ENCODE results near the gene GULP1.

DNA sequence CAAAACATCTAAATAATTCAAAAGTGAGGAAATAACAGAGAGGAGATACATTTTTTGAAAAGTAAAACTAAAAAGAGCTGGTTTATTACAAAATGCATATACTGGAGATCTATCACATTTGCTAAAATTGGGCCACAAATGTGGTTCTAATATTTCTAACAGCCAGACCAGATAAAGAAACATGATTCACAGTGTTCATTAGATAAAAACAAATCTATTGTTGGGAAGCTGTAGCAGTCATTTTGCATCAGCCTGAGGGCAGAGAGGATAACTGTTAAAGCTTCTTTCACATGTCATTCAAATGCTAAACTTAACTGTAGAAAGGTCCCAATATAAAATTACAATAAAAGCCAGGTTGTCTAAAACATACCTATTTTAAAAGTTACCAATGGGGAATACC is 148.3 kb downstream of the GULP1 start:
- TF ChIP-seq TAF1 (IDR thresholded peaks at IDR 0.05; ENCODE audit: borderline replicate concordance, insufficient read depth, low read length) (no peak), POLR2AphosphoS5 (IDR thresholded peaks at IDR 0.05; ENCODE audit: low read depth, low read length) (no peak)
- TF ChIP-seq, protein P1, sequence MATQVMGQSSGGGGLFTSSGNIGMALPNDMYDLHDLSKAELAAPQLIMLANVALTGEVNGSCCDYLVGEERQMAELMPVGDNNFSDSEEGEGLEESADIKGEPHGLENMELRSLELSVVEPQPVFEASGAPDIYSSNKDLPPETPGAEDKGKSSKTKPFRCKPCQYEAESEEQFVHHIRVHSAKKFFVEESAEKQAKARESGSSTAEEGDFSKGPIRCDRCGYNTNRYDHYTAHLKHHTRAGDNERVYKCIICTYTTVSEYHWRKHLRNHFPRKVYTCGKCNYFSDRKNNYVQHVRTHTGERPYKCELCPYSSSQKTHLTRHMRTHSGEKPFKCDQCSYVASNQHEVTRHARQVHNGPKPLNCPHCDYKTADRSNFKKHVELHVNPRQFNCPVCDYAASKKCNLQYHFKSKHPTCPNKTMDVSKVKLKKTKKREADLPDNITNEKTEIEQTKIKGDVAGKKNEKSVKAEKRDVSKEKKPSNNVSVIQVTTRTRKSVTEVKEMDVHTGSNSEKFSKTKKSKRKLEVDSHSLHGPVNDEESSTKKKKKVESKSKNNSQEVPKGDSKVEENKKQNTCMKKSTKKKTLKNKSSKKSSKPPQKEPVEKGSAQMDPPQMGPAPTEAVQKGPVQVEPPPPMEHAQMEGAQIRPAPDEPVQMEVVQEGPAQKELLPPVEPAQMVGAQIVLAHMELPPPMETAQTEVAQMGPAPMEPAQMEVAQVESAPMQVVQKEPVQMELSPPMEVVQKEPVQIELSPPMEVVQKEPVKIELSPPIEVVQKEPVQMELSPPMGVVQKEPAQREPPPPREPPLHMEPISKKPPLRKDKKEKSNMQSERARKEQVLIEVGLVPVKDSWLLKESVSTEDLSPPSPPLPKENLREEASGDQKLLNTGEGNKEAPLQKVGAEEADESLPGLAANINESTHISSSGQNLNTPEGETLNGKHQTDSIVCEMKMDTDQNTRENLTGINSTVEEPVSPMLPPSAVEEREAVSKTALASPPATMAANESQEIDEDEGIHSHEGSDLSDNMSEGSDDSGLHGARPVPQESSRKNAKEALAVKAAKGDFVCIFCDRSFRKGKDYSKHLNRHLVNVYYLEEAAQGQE (IDR thresholded peaks at IDR 0.05; ENCODE audit: insufficient read depth in 1 of 2, low read depth in 2 of 2, low read length in 2 of 2) = no peak
